SKM-1 (cell line): ENCODE data around the gene PRPF38B.
"Not testable (repeated sequence)": the region's sequence is repeated elsewhere in the genome, so short reads cannot be mapped to it uniquely, and the experiment has no call there.

Source experiments
- DNase-seq: peaks from one replicate; lab custom pipeline; 2025; ENCODE audit not compliant: unreplicated experiment; lab: John Stamatoyannopoulos, UW

PRPF38B gene

DNA sequence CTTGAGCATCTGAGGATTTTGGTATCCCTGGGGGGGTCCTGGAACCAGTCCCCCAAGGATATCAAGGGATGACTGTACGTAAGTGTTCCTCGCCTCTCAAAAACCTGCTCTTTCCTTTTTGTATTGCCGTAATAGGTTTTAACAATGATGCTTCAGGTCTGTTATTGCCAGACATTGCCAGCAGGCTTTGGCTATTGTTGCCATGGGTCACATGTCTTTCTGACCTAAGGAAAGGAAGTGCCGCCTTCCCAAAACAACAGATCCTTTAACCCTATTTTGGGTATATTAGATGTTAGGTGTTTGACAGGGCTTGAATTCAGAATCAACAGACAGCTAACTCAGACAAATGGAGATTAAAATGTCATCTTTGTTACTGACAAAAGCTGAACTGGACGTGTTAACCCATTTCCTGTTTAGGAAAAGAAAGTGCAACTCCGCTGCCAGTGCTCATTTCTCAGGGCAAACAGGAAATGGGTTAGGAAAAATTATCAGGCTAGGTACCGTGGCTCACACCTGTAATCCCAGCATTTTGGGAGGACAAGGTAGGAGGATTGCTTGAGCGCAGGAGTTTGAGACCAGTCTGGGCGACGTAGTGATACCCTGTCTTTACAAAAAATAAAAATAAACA lies 12.4 kb upstream of the PRPF38B start:
- DNase-seq: no peak

DNA sequence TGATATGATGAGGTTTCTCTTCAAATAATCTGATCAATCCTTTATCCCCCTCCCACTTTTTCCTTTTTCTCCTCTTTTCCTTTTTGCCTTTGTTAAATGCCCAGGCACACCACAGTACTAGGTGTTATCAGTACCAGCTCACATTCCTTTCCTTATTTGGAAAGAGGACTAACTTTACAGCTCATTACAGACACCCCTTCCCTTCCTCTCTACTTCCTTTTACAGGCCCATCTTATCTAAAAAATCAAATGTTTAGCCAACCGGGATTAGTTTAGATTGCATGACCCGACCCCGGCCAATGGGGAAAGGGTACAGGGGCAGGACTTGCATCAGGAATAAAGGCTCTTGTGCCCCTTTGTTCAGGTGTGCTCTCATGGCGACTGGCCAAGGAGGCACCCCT lies 10.4 kb upstream of the PRPF38B start:
- DNase-seq: not testable (repeated sequence)

DNA sequence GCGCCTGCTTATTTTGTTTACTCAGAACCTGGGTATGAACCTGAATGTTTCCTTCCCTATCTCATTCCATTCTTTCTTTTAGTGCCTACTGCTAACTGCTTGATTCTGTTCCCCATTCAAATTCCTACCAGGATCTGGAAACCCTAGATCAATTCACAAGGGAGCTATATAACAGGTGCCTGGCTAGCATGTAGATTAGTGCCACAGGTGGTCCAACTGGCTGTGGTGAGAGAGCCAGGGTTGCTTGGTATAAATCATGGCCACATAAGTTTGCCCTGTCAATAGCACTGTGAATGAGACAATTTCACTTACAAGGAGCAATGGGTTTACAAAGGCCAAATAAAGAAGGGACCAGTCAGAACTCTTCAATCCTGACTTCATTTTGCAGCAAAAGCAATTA lies 6.6 kb upstream of the PRPF38B start:
- no peak for DNase-seq

- no peak for DNase-seq
These were observed 5.3 kb upstream of the PRPF38B start for GRCh38 chr1:108686614-108687313.

DNA sequence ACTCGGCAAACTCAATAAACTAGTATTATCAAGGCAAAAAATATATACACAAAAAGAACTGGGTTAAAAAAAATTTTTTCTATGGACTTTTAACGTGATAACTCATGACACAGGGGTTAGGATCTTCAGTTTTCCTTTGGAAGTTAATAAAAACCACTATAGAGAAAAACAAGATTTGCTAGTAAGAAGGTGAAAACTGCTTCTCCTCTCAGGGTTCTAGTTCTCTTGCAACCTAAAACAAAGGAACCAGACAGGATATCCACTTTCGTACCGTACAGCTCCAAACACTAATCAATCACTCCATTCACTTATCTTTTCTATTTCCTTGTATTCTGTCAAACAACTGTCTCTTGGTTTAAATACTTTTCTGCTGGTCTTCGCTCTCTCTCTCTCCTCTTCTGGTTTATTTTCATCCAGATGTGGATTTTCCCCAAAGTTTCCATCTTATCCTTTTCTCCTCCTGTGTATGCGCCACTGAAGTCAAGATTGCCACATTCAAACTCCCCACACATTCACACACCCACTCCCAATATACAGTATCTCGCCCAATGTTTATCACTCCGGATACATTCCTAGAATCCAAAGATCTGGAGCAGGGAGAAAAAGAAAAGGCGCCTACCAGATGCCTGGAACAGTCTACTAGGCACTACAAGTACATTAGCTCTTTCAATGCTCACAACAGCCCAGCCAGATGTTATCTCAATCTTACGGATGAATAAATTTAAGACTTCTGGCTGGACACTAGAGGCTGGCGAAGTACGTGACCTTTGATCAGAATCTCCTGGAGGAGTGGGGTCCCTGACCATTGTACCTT lies 775 bp upstream of the PRPF38B start:
- no peak for DNase-seq

DNA sequence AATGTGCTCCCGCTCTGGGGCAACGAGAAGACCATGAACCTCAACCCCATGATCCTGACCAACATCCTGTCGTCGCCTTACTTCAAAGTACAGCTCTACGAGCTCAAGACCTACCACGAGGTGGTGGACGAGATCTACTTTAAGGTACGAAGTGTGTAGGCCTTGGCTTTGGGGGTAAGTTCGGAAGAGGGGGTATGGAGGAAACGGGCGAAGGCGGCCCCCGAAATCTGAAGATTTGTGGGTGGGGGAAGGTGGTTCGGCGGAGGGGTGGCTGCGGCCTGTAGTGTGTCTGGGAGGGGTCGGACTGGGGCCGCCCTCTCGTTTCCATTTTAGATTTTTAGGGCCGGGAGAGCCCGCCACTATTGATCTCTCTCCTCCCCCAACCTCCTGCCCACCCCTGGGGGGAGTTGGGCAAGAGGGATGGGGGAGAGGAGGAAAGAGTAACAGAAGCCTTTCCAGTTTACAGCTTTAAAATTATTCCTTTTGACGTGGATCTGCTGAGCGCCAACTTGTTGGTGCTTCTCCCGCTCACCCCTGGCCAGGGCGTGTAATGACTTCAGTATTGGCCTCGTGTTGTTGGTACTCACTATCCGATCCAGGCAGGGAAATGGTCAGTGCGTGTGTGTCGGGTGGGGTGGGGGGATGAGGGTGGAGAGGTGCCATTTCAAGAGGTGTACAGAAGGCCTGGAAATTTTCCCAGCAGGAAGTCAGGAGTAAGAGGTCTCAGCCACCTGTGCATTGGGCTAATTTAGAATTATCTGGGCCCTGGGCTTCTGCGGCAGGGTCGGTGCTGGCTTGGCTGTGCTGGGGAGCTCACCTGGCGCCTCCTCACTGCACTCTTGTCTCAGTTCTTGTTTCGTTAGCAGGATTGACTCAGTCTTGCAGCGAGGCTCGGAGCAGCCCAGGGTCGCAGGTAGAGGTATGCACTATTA lies 880 bp downstream of the PRPF38B start:
- DNase-seq: no peak

GRCh38 chr1:108695535-108695934 lies 3.4 kb downstream of the PRPF38B start:
- DNase-seq: no peak

- no peak for DNase-seq
These were observed 7.5 kb downstream of the PRPF38B start for GRCh38 chr1:108699375-108700332.

GRCh38 chr1:108701176-108701849 lies 9.2 kb downstream of the PRPF38B start:
- DNase-seq: no peak

DNA sequence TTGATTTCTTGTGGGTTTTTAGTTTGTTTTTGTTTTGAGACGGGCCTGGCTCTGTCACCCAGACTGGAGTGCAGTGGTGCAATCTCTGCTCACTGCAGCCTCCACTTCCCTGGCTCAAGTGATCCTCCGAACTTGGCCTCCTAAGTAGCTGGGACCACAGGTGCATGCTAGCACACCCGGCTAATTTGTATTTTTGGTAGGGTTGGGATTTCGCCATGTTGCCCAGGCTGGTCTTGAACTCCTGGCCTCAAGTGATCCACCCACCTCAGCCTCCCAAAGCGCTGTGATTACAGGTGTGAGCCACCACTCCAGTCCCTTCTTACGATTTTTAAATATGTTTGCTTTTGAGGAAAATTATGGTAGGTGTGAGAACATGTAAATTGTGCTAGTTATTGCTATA lies 10.0 kb downstream of the PRPF38B start:
- DNase-seq: not testable (repeated sequence)

- no peak for DNase-seq
These were observed 11.8 kb downstream of the PRPF38B start for GRCh38 chr1:108703939-108704338.

DNA sequence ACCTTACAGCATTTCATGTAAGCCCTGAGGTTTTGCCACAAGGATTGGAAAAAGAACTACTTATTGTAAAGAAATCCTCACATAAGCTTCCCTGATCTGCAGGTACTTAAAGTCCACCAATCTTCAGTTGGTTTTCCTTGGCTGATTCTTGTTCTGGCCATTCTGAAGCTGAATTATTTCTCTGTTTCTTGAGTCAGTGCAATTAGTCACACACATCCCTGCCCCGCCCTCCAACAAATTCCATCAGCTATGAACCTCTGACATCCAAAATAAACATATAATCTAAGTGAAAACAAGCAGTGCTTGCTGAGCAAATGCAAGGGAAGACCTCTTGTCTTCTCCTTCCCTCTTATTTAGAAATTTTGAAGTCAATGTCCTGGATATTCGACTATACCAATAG lies 12.4 kb downstream of the PRPF38B start:
- DNase-seq: no peak

- DNase-seq: no peak
These were observed 14.5 kb downstream of the PRPF38B start for GRCh38 chr1:108706643-108707042.

DNA sequence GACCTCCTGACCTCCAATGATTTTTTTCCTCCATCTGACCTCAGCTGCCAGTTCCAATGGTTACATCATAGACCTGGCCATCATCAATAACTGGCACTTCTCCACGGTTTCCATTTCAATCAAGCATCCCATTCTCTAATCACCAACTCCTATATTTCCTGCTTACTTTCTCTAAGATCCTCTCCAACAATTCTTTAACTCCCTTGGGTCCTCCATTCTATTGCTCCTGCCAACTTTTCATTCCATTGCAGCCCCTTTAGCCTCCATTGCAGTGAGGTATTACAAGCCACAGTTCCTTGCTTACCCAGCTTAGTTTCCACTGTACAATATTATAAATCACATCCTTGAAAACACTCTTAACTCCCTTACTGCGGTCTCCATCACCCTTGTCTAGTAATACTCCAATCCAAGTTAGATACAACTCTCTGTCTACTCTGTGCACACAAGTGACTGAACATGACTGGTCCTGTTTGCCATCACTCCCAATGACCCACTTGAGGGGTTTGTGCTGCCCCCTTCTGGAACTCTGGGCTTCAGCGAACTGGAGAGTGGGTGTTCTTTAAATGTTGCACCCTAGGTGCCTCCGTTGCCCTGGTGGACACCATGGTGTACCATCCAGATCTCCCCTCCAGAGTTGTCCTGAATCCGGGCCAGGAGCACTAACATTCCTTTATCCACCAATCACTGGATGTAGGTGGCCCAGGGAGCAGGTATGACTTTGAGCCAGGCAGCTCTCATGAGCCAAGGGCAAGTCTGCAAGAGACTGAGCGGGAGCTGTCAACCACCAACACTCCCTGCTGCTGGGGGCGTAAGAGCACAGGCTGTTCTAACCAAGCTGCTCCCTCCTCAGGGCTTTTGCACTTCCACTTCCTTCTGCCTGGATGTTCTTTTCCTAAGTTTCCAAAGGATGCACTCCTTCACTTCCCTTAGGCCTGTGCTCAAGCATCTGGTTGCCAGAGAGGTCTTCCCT lies 16.9 kb downstream of the PRPF38B start:
- DNase-seq: no peak

DNA sequence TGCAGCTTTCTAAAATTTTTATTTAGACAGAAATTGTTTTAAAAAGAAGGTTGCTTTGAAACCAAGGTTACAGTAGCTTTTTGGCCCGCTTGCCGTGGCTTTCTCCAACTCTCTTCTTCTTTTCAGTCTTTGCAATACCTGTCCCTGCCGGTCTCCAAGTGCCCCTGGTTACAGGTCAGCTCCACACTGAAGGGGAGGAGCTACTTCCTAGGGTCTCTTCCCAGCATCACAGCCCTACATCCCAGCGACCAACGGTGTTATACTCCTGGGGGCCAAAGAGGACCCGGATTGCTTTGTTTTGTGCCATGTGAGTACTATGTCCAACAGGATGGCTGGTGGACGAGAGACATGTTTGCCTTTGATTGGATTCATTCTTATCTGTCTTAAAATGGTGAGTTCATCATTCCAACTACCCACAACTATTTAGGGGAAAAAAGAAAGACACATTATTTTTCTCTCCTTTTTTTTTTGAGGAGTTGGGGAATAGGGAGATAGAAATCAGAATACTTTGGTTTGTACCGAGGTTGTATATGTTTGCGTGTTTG lies 20.6 kb downstream of the PRPF38B start, which contains the start of gene FNDC7:
TSS of gene FNDC7 (plus strand) at position 303 of the 545 bp plus-strand sequence. CDS start at position 329, 26 bp downstream.
- DNase-seq: no peak

GRCh38 chr1:108715932-108716331 lies 23.8 kb downstream of the PRPF38B start:
- DNase-seq: no peak

DNA sequence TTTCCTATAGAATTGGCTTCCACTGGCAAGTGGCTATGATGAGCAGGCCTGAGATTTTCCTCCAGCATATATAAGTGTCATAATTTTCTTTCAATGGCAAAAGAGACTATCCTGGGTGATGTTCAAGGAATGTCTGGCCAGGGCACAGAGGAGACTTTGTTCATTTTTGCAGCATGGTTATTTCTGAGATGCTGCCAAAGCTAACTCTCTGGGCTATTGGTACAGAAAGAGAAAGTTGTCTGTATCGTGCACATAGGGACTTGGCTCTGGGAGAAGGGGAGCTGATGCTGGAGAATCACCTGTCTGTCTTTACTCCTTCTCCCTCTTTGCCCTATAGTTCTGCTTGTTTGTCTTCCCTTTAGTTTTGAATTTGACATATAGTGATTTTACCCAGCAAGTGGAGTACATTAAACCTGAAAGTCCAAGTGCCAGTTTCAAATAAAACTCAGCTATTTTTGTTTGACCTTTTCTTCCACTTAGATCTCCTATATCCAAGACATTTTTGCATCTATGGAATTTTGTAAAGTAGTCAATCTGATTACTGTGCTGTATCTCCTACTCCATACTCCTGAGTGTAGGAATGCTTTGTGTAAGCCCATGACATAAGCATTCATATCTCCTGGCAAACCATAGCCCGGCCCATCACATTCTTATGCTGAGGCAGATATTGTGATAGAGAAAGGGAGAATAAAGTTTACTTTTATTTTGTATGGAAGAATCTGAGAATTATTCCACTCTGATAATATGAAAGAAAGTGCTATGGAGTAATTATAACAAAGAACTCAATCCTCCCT lies 24.5 kb downstream of the PRPF38B start:
- DNase-seq: no peak
